GM20431 (cell line): ENCODE data around the gene NPTXR.
"Not testable (repeated sequence)": the region's sequence is repeated elsewhere in the genome, so short reads cannot be mapped to it uniquely, and the experiment has no call there.

ENCODE experiments used
- in situ Hi-C: fragments of 300-500 bp; cut with MseI, MboI; formaldehyde crosslinking; loops from one replicate; pipeline ENCODE4 v1.15.0; 2020; ENCODE audit warnings: low sequenced_read_pairs; ENCODE audit not compliant: unreplicated experiment

The NPTXR gene

DNA sequence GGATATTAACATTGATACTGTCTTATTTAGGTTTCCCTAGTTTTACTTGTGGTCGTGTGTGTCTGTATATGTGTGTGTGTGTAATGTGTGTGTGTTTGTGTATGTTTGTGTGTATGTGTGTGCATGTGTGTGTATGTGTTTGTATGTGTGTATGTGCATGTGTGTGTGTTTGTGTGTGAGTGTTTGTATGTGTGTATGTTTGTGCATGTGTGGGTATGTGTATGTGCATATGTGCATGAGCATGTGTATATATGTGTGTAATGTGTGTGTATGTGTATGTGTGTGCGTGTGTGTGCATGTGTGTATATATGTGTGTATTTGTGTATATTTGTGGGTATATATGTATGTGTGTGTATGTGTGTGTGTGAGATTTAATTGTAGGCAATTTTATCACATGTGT lies 32.6 kb downstream of the NPTXR start:
- in situ Hi-C loops = no loop called here

DNA sequence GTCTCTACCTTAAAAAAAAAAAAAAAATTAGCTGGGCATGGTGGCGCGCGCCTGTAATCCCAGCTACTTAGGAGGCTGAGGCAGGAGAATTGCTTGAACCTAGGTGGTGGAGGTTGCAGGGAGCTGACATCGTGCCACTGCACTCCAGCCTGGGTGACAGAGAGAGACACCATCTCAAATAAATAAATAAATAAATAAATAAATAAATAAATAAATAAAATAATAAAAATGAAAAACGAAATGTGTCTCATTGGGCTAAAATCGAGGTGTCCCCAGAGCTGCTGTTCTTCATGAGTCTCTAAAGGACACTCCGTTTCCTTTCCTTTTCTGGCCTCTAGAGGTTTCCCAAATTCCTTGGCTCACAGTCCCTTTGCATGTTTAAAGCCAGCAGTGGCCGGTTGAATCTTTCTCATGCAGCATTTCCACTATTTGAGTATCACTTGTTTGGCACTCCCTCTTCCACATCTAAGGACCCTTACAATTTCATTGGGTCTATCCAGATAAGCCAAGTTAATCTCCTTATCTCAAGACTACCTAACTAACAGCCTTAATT lies 38.7 kb downstream of the NPTXR start:
- in situ Hi-C loops = not testable (repeated sequence)

DNA sequence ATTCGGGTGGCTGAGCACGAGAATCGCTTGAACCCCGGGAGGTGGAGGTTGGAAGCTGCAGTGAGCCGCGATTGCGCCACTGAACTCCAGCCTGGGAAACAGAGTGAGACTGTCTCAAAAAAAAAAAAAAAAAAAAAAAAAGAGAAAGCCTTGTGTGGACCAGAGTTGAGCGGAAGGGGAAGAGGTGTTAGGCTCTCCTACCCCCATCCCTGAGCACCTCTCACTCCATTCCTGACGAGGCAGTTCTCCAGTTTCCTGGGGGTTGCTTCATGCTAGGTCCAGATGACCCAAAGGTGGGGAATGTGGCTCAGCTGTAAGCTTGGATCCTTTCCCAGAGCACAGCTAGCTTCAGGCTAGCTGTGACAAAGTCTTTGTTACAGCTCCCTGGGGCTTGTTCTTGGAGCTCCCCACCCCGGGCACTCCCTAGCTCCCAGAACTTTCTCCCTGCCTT lies 41.1 kb downstream of the NPTXR start:
- in situ Hi-C loops = no loop called here

DNA sequence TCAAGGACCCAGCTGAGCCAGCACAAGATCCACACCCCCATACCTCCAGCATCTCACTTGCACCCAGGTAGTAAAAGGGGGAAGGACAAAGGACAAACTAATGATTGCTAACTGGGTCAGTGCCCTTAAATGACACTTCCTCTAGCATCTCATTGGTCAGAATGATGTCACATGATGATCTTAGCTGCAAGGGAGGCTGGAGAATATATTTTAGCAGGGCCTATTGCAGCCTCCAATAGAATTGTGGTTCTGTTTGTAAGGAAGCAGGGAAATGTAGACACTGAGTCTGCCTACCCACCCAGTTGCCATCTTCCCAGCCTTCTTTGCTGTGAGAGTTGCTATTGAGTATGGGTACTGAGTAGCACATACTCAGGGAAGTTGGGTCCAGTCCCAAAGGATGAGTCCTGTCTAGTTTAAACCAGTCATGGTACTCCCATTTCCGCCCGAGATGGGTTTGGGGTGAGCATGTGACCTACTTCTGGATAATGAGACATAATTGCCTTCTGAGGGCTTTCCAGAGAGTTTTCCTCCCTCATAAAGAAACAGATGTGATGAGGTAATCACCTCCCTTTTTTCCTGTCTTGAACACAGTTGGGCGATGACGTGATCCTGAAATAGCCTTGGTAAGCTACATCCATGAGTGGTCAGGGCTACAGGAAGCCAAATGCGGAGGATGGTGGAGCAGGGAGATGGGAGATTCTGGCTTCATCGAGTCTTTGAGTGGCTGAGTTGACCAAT lies 44.4 kb downstream of the NPTXR start:
- in situ Hi-C loops = no loop called here

DNA sequence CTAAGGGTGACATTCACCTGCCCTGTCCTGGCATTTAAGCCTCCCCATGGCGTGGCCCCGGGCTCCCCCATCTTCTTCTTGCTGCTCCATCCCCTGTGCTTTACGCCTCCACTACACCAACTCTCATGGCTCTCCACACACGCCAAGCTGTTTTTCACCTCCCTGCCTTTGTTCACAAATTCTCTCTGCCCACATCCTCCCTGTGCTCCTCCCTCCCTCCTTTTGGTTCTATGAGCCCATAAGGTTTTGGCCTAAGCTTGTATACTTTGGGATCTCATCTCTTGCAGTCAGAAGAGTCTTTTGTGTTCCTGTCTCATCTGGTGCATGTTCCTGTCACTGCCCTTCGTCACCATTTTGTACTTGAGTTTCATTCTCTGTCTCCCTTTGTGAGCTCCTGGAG lies 45.3 kb downstream of the NPTXR start:
- in situ Hi-C loops = no loop called here

DNA sequence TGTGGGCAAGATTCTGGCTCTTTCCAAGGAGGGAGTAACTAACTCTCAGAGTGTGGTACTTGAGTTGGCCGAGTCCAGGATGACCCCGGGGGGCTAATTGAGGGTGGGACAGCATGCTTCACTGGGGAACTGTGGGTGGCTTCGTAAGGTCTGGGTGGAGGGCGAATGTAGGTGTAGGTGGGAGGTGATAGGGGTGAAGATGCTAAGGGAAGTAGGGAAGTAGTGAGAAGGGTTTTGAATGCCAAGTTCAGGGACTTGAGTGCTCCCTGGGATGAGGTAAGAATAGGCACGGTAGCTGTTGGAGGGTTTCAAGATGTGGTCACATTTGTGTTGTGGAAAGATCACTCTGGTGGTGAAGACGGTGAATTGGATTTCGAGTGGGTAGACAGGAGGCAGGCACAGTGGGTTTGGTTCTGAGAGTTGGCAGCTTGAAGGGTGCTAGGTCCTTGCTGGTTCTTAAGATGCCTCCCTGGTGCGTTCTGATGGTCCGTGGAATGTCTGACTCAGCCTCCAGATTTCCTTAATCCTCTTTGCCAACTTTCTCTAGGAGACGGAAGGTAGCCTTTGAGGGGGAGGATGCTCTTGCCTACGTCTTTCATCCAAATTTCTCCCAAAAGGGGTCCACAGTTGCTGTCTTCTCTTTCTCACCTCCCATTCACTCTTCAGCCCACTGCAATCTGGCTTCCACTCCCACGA lies 47.4 kb downstream of the NPTXR start:
- in situ Hi-C loops = no loop called here

DNA sequence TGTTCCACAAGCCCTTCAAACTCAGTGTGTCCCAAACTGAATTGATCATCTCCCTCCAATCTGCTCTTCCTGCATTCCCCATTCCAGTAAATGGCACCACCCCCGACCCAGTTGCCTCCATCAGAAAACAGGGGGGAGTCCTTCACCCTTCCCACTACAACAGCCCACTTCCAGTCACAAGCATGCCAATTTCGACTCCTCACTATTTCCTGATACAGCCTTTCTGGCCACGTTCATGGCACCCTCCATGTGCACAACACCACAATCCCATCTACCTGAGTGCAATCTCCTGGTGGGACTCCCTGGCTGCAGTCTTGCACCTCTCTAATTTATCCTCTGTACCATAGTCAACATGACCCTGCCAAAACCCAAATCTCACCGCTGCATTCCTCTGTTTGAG lies 48.3 kb downstream of the NPTXR start:
- in situ Hi-C loops = no loop called here

DNA sequence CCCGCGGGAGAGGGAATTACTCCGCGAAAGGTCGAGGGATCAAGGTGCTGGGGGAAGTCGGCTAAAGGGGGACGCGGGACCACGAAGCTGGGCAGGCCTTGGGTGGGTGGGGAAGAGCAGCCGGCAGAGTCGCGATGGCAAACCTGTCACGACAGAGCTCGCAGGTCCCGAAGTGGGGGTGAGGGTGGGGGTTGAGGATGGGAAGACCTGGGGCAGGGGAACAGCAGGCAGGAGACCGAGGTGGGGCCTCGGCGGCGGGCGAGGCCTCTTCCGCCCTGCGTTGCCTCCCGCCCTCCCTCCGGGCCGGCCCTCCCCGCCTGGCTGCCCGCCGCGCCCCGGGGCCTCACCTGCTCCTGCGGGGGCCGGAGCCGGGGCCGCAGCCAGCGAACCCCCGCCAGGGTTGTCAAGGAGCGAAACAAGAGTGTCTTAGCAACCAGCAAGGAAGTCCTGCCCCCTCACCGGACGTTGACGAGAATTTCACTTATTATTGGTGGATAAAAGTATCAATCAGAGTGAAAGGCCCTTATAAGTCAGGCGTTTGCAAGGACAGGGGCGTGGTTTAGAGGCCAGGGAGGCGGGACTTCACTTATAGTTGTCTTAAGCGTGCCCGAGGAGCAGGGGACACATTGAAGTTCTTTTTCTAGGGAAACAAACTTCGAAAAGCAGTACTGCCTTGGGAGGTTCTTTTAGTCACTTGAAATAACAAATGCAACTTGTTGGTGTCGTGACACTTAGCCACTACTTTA lies 49.9 kb downstream of the NPTXR start, which contains the start of gene DNAL4:
TSS of gene DNAL4 (minus strand) at position 423 of the 746 bp plus-strand sequence. CDS start 11,412 bp downstream, outside the sequence.
- in situ Hi-C loops = no loop called here

DNA sequence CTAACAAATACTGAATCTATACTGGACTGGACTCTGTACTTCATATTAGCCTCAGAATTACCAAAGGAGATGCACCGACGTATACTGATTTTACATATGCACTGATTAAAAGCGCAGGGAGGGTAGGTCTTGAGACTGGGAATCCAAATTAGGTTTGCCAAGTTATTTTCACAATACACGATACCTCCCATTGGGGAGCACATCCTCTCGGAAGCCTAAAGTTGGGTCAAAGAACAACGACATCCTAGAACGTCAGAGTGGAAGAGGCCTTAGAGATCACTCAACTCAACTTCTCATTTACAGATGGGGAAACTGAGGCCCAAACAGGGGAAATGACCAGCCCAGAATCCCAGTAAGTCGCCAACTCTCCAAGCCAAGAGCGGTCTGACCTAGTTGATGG lies 50.5 kb downstream of the NPTXR start:
- in situ Hi-C loops = no loop called here

DNA sequence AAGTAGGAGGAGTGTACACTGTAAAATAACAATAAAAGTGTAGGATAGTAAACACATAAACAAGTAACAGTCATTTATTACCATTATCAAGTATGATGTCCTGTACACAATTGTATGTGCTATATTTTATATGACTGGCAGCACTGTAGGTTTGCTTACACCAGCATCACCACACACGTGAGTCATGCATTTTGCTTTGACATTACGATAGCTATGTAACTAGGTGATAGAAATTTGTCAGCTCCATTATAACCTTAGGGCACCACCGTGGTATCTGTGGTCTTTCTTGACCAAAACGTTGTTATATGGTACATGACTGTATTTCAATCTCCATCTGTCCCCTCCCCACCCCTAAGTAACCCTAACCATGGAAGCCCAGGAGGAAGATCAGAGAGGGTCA lies 51.0 kb downstream of the NPTXR start:
- in situ Hi-C loops = no loop called here

DNA sequence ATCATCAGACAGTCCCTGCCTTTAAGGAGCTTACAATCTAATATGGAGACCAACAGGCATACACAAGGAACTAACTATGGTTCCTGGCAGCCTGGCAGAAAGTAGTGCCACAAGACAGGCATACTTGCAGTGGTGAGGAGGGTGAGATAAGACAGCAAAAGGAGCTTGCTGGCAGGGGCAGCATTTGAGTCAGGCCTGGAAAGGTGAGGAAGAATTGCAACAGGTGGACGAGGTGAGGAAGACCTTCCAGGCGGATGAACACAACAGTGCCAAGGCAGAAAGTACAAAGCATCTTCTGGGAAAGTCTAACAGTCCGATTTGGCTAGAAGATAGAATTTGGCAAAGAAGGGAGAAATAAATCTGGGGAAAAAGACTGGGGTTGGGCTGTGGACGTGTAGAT lies 54.2 kb downstream of the NPTXR start:
- in situ Hi-C loops = no loop called here

DNA sequence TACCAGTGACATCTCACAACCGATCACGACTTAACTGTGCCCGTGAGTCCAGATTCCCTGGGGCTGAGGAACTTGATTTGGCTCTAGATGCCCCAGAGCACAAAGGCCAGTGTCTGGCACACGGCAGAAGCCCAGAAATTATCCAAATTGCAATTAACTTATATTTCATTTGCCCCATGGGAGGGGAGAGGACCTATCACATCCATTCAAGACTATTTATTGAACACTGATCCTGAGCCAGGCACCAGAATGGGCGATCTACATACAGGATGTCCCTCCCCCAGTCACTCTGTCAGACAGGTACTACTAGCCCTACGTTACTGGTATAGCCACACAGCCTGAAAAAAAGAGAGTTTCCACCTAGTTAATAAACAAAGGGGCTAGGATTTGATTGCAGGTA lies 55.0 kb downstream of the NPTXR start:
- in situ Hi-C loops = no loop called here

DNA sequence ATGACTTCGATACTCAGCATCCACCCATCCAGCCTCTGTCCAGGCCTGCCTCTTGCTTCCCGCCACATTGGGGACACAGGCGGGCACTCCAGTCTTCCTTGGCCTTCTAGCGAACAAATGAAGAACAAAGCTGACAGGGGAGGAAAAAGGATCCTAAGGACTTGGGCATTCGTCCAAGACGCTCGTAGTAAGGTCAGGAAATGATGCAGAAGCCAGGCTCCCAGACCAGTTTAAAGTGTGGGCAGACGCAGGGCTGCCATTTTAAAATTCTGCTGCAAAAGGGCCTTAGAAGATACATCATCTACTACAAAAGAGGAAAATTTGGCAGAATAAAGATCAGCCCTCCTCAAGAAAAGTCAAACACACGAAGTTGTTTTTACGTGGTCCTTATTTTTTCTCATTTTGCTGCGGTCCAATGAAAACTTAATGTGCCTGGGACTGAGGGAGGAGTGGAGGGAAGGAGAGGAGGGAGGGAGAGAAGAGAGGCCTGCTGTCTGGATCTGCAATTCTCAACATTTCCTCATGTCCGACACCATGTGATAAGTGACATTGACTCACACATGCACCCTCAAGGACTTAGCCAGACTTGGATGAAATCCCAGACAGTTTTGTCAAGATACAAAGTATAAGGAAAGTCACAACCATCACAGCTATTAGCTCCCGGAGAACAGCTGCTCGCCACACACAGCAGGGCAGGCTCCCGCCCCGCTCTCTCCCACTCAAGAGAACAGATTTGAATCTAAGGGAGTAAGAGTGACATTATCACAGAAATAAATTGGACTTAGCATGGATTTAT lies 55.6 kb downstream of the NPTXR start:
- in situ Hi-C loops = no loop called here

DNA sequence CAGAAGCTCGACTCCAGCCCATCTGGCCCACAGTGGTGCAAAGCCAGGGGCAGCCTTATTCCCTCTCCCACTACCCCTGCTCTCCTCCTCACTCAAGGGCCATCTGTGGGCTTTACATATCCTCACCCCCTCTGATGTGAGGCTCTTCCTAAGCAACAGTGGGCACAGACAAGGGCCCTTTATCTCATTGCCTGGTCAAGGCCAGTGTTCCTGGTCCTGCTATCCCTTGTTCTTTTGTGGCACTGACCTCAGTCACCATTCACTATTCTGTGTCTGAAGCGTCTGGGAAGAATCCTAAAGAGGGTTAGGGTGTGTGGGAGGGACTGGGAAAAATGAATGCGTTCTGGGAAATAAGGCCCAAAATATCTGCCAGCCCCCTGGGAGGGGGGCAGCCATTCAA lies 57.2 kb downstream of the NPTXR start:
- in situ Hi-C loops = no loop called here

DNA sequence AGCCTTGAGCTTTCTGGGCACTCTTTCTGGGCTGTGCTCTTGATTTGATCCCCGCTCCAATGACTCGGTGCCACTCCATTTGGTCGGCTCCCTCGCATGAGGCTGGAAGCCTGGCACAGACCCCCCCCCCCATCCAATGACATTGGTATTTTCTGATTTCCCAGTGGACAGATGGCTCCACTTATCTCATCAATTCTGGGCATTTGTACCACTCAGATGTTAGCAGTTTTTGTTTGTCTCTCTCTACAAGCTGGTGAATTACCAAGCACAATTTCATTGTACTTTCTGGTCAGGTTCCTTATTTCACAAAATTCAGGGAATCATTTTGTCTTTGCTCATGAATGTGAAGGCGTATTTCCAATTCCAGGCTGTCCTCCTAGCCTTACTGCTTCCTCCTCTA lies 59.0 kb downstream of the NPTXR start:
- in situ Hi-C loops = no loop called here

DNA sequence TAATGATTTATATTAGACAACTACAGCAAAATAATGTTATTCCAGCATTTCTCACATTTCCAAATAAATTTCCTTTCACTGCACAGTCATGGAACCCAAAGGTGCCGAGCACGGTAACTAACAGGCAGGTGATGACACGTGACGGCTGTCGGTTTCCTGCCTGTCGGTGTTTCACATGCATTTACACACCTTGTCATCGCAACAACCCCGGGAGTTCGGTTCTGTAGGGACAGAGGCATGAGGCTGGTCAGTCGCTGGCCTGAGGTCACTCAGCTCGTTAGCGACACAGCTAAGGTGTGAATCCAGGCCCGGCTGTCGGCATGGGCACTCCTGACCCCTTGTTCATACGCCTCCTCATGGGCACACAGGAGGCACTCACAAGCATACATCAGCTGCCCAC lies 59.8 kb downstream of the NPTXR start:
- in situ Hi-C loops = no loop called here

DNA sequence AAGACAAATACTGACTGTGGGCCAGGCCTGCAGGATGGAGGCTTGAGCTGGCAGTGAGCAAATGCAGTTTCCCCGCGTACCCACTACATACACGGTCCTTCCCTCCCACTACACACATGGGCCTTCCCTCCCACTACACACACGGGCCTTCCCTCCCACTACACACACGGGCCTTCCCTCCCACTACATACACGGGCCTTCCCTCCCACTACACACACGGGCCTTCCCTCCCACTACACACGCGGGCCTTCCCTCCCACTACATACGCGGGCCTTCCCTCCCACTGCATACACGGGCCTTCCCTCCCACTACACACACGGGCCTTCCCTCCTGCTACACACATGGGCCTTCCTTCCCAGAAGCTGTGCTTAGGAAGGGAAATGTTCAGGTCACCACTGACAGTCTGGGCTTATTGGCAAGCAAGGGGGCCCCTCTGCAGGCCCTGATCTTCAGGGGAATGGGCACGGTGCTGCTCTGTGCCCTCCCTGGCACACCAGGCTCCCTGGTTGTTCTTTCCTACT lies 60.7 kb downstream of the NPTXR start:
- in situ Hi-C loops = no loop called here

DNA sequence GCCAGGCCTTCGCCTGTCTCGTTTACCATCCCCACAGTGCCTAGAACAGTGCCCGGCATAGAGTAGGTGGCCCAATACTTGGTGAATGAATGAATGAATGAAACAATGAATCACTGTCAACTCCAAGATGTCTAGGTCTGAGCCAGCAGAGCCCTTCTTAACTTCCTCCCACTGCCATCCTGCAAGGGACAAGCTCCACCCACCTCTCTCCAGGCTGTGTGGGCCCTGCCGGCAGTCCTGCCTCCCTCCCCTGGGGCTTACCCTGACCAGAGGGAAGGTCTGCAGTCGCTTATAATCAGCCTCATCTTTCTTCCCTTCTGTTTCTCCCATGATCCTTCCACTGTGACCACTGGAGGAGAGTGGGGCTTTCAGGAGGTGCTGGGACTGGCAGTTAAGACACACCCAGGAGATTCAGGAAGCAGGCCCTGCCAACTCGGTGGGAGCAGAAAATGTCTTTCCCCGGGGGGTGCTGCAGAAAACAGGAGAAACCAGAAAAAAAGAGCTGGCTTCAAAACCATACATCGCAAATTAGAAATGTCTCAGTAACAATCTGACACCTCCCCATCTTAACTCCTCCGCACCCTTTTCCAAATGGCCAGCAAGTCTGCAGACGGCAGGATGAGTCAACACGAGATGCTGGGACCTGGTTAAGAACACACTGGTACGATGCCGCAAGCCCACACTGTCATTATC lies 61.3 kb downstream of the NPTXR start:
- in situ Hi-C loops = no loop called here

DNA sequence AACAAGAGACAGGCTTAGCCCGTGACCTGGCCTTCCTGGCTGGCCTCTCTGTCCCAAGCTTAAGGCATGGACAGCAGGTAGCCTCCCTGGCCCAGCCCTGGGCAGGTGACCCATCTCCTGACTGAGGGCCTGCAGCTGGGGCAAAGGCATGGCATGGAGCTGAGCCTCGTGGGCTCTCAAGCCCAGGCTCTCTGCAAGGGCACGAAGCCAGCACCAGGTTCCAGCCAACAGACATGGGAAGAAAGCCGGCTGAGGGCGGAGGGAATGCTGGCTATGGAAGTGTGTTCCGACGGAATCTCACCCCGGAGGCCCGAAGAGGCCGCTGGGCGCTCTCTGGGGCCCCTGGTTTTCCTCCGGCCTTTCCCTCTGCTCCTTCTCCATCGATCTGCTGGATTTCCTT lies 62.8 kb downstream of the NPTXR start:
- in situ Hi-C loops = no loop called here
